H9 (cell line): ENCODE results near the gene SRC. TPM values are rescaled to one million over a fixed set of nuclear protein-coding genes. Genes with fewer than 3 reads are reported as not detected.

Source experiments
- DNase-seq: peaks from one replicate; pipeline ENCODE4 v3.0.0-alpha.2; 2017
- H2AFZ ChIP-seq: one replicate; pipeline ENCODE4 v1.6.1; 2013; ENCODE audit warnings: mild to moderate bottlenecking, low read length, control low read depth, moderate library complexity
- H2AK5ac ChIP-seq: 2 replicates; pipeline ENCODE4 v1.6.1; 2013; ENCODE audit warnings: low read length, control low read depth, mixed read lengths; ENCODE audit not compliant: insufficient read length
- H2BK120ac ChIP-seq: one replicate; pipeline ENCODE4 v1.6.1; 2013; ENCODE audit warnings: low read depth, mild to moderate bottlenecking, low read length, control low read depth, inconsistent platforms; ENCODE audit not compliant: poor library complexity, severe bottlenecking
- H2BK12ac ChIP-seq: 2 replicates; pipeline ENCODE4 v1.6.1; 2013; ENCODE audit warnings: low read length, control low read depth, mixed read lengths, low read depth; ENCODE audit not compliant: insufficient read length
- H2BK15ac ChIP-seq: 2 replicates; pipeline ENCODE4 v1.6.1; 2013; ENCODE audit warnings: low read depth, low read length, control low read depth
- H2BK20ac ChIP-seq: one replicate; pipeline ENCODE4 v1.6.1; 2013; ENCODE audit warnings: low read depth, mild to moderate bottlenecking, low read length, control low read depth, inconsistent platforms; ENCODE audit not compliant: poor library complexity, severe bottlenecking
- H2BK5ac ChIP-seq: 2 replicates; pipeline ENCODE4 v1.6.1; 2013; ENCODE audit warnings: low read length, control low read depth, mixed read lengths; ENCODE audit not compliant: insufficient read length
- H3K14ac ChIP-seq: 2 replicates; pipeline ENCODE4 v1.6.1; 2013; ENCODE audit warnings: low read length, control low read depth; ENCODE audit not compliant: insufficient read depth
- H3K18ac ChIP-seq: 2 replicates; pipeline ENCODE4 v1.6.1; 2013; ENCODE audit warnings: low read depth, mild to moderate bottlenecking, mixed read lengths, low read length, control low read depth; ENCODE audit not compliant: insufficient read length
- H3K23ac ChIP-seq: 2 replicates; pipeline ENCODE4 v1.6.1; 2013; ENCODE audit warnings: low read length, control low read depth, mixed read lengths, low read depth; ENCODE audit not compliant: insufficient read length
- H3K23me2 ChIP-seq: 2 replicates; pipeline ENCODE4 v1.6.1; 2013; ENCODE audit warnings: low read depth, mild to moderate bottlenecking, mixed read lengths, low read length, control low read depth; ENCODE audit not compliant: insufficient read length, poor library complexity, severe bottlenecking
- H3K27ac ChIP-seq: 2 replicates; pipeline ENCODE4 v1.5.1; 2013; ENCODE audit warnings: low read length, control low read depth, mixed read lengths, low read depth; ENCODE audit not compliant: insufficient read length
- H3K27me3 ChIP-seq: 2 replicates; pipeline ENCODE4 v1.6.1; 2013; ENCODE audit warnings: low read length, control low read depth, inconsistent platforms; ENCODE audit not compliant: insufficient read depth
- H3K4ac ChIP-seq: 2 replicates; pipeline ENCODE4 v1.6.1; 2013; ENCODE audit warnings: low read depth, mild to moderate bottlenecking, control low read depth, inconsistent platforms, low read length, moderate library complexity
- H3K4me1 ChIP-seq: 2 replicates; pipeline ENCODE4 v1.6.1; 2013; ENCODE audit warnings: low read length, control low read depth, inconsistent platforms; ENCODE audit not compliant: insufficient read depth
- H3K4me2 ChIP-seq: 2 replicates; pipeline ENCODE4 v1.6.1; 2013; ENCODE audit warnings: low read length, control low read depth, mixed read lengths; ENCODE audit not compliant: insufficient read length, insufficient read depth
- H3K56ac ChIP-seq: 2 replicates; pipeline ENCODE4 v1.6.1; 2013; ENCODE audit warnings: low read depth, mild to moderate bottlenecking, mixed read lengths, low read length, control low read depth; ENCODE audit not compliant: insufficient read length
- H3K79me1 ChIP-seq: 2 replicates; pipeline ENCODE4 v1.6.1; 2013; ENCODE audit warnings: low read depth, mild to moderate bottlenecking, moderate library complexity, low read length, control low read depth, inconsistent platforms; ENCODE audit not compliant: insufficient read depth, poor library complexity, severe bottlenecking
- H3K79me2 ChIP-seq: 2 replicates; pipeline ENCODE4 v1.6.1; 2013; ENCODE audit warnings: low read length, control low read depth, inconsistent platforms; ENCODE audit not compliant: insufficient read depth
- H3K9ac ChIP-seq: 2 replicates; pipeline ENCODE4 v1.6.1; 2013; ENCODE audit warnings: low read length, control low read depth, mixed read lengths; ENCODE audit not compliant: insufficient read length; ENCODE audit errors: extremely low read depth
- H3K9me3 ChIP-seq: one replicate; pipeline ENCODE4 v1.6.1; 2013; ENCODE audit warnings: low read depth, low read length, inconsistent platforms; ENCODE audit not compliant: control insufficient read depth
- H3T11ph ChIP-seq: one replicate; pipeline ENCODE4 v1.6.1; 2013; ENCODE audit warnings: mild to moderate bottlenecking, low read length, control low read depth, inconsistent platforms
- H4K20me1 ChIP-seq: one replicate; pipeline ENCODE4 v1.6.1; 2013; ENCODE audit not compliant: control insufficient read depth, insufficient read length, insufficient read depth
- H4K5ac ChIP-seq: 2 replicates; pipeline ENCODE4 v1.6.1; 2013; ENCODE audit warnings: low read depth, mild to moderate bottlenecking, mixed read lengths, low read length, control low read depth; ENCODE audit not compliant: insufficient read length
- H4K8ac ChIP-seq: replicated peaks from 2 replicates; pipeline ENCODE4 v1.6.1; 2013; ENCODE audit warnings: low read length, control low read depth, mixed read lengths, low read depth; ENCODE audit not compliant: insufficient read length
- H4K91ac ChIP-seq: 2 replicates; pipeline ENCODE4 v1.6.1; 2013; ENCODE audit warnings: low read depth, mild to moderate bottlenecking, moderate library complexity, mixed read lengths, low read length, control low read depth; ENCODE audit not compliant: insufficient read length
- H3K27ac Mint-ChIP-seq, 3 experiments: 2 replicates in 2 of 3; 3 replicates in 1 of 3; pipeline ENCODE4 v1.8.0; 2020 to 2021; ENCODE audit warnings: mixed read lengths in 3 of 3, mild to moderate bottlenecking in 1 of 3, moderate library complexity in 1 of 3
- H3K27me3 Mint-ChIP-seq: 2 replicates; pipeline ENCODE4 v1.8.0; 2021; ENCODE audit warnings: low read depth, mild to moderate bottlenecking, moderate library complexity, mixed read lengths
- H3K36me3 Mint-ChIP-seq, 3 experiments: 2 replicates in 2 of 3; 3 replicates in 1 of 3; pipeline ENCODE4 v1.8.0; 2020 to 2021; ENCODE audit warnings: low read depth in 3 of 3, mixed read lengths in 3 of 3; ENCODE audit not compliant: insufficient read depth in 1 of 3
- H3K4me1 Mint-ChIP-seq, 2 experiments: 2 replicates each; pipeline ENCODE4 v1.8.0; 2020; ENCODE audit warnings: mixed read lengths in 2 of 2
- H3K4me3 Mint-ChIP-seq, 2 experiments: 2 replicates in 1 of 2; 3 replicates in 1 of 2; pipeline ENCODE4 v1.8.0; 2020 to 2021; ENCODE audit warnings: mild to moderate bottlenecking in 2 of 2, mixed read lengths in 2 of 2, moderate library complexity in 1 of 2
- H3K9me3 Mint-ChIP-seq, 2 experiments: 2 replicates in 1 of 2; 3 replicates in 1 of 2; pipeline ENCODE4 v1.8.0; 2020; ENCODE audit warnings: mild to moderate bottlenecking in 2 of 2, mixed read lengths in 2 of 2, moderate library complexity in 1 of 2
- CTCF ChIP-seq: fragments of 200-600 bp; sonication (generic); conservative IDR thresholded peaks from 3 replicates; pipeline ENCODE4 v1.8.0; 2021; ENCODE audit warnings: antibody characterized with exemption, mild to moderate bottlenecking
- WGBS: extraction: QIAGEN DNeasy Blood & Tissue Kit; methylation state at CpG from one replicate; pipeline ENCODE4 v1.1.7; 2013; ENCODE audit warnings: missing lambda C conversion rate, low lambda C conversion rate, mixed read lengths; ENCODE audit not compliant: insufficient read length; ENCODE audit errors: extremely low coverage; 5-methylcytosine and 5-hydroxymethylcytosine counted together
- total RNA-seq: library from RNA; stranded (reverse); gene quantifications from 2 replicates; pipeline ENCODE4 v1.2.1, GENCODE V29; 2021

Gene SRC
- total RNA-seq, 1 experiment from 2014 or later: 44.5 TPM

- no peak for DNase-seq
- Histone ChIP-seq H4K91ac (no peak overlapping the region), H3K27me3 (no peaks in the 10 kb centered on the region; the same call in 1 of the 2 replicates), H3K14ac (no peak overlapping the region), H2BK15ac (no peak overlapping the region), H3K18ac (no peak overlapping the region), H3T11ph (no peak overlapping the region), H3K27ac (no peak overlapping the region), H2BK20ac (no peak overlapping the region), H3K4me2 (no peak overlapping the region), H4K20me1 (no peaks in the 10 kb centered on the region), H3K4ac (no peak overlapping the region), H3K23ac (no peak overlapping the region), H3K23me2 (no peaks in the 10 kb centered on the region), H3K4me1 (no peaks in the 10 kb centered on the region), H2AFZ (no peak overlapping the region), H2AK5ac (no peak overlapping the region), H2BK120ac (no peak overlapping the region), H2BK5ac (no peak overlapping the region), H3K79me1 (no peaks in the 10 kb centered on the region), H4K5ac (no peak overlapping the region), H3K9ac (no peak overlapping the region), H2BK12ac (no peak overlapping the region), H3K56ac (no peak overlapping the region), H4K8ac (no peak overlapping the region), H3K9me3 (no peaks in the 10 kb centered on the region), H3K79me2 (no peaks in the 10 kb centered on the region)
- Mint-ChIP-seq H3K36me3 (no peaks in the 10 kb centered on the region; a peak in 1 of 7 replicates), H3K9me3 (no peaks in the 10 kb centered on the region), H3K4me1 (peaks cover 0 to 5% of the 10 kb centered on the region in 2 experiments; a peak in 2 of 4 replicates), H3K27me3 (peaks cover 1% of the 10 kb centered on the region; the same call in 1 of the 2 replicates), H3K4me3 (no peak overlapping the region), H3K27ac (no peak overlapping the region)
- no CpG with 5 or more reads among the region's 2 CpGs for WGBS
- TF ChIP-seq CTCF: no peak
Observed at GRCh38 chr20:37326666-37327065, 19.3 kb upstream of the SRC start.
